CD4-positive, alpha-beta T cell treated with Interleukin-4 for 4 hours (primary cell): ENCODE results near the gene BACE1-AS.

Experiments used
- DNase-seq: peaks from one replicate; pipeline ENCODE4 v3.0.0-alpha.2; 2020

BACE1-AS gene

GRCh38 chr11:117327567-117328374, 36.6 kb downstream of the BACE1-AS start, which contains the start of gene CEP164:
TSS of gene CEP164 (plus strand) at chr11:117327854. CDS start at chr11:117338587, 10,733 bp downstream.
- peak; percentile 97 for DNase-seq

- DNase-seq, result no peak
Measured at GRCh38 chr11:117328375-117329010, 37.3 kb downstream of the BACE1-AS start.

- DNase-seq, result no peak
Measured at GRCh38 chr11:117332843-117333242, 41.7 kb downstream of the BACE1-AS start.

- no peak for DNase-seq
Measured at GRCh38 chr11:117333917-117334316, 42.8 kb downstream of the BACE1-AS start.

GRCh38 chr11:117334896-117335295, 43.8 kb downstream of the BACE1-AS start:
- DNase-seq, result no peak

- no peak for DNase-seq
Measured at GRCh38 chr11:117335399-117335798, 44.3 kb downstream of the BACE1-AS start.

GRCh38 chr11:117337076-117337475, 45.9 kb downstream of the BACE1-AS start:
- no peak for DNase-seq
